HepG2 (cell line): ENCODE results near the gene SH3GL1. TPM values are rescaled to one million over a fixed set of nuclear protein-coding genes. Genes with fewer than 3 reads are reported as not detected.

ENCODE experiments used
- E2F2 ChIP-seq: sonication (generic); formaldehyde crosslinking; IDR thresholded peaks from 2 replicates; pipeline ENCODE4 v1.4.0; 2020; ENCODE audit warnings: missing genetic modification reagents, borderline replicate concordance
- HMGXB4 ChIP-seq, 2 experiments: sonication (generic) in 1 of 2; formaldehyde crosslinking in 1 of 2; IDR thresholded peaks; 2 replicates each; pipeline versions ENCODE4 v1.4.0 to v1.6.1; 2018 to 2020; ENCODE audit warnings: missing genetic modification reagents in 2 of 2, borderline replicate concordance in 1 of 2, low read depth in 1 of 2, mild to moderate bottlenecking in 1 of 2, missing biosample characterization in 1 of 2
- MAFK ChIP-seq, 2 experiments: IDR thresholded peaks in 1 of 2; conservative IDR thresholded peaks in 1 of 2; 2 replicates each; pipeline ENCODE4 v1.6.1; 2011; ENCODE audit warnings: improper control_type of control experiment in 2 of 2, low read length in 2 of 2
- MXI1 ChIP-seq: IDR thresholded peaks from 3 replicates; pipeline ENCODE4 v1.6.1; 2012; ENCODE audit warnings: low read depth, low read length, inconsistent platforms, borderline replicate concordance
- PRDM10 ChIP-seq: sonication (generic); formaldehyde crosslinking; IDR thresholded peaks from 2 replicates; pipeline ENCODE4 v1.4.0; 2020; ENCODE audit warnings: low read depth, missing genetic modification reagents
- TAF1 ChIP-seq: sonication (generic); formaldehyde crosslinking; IDR thresholded peaks from 2 replicates; pipeline ENCODE4 v1.4.0; 2020; ENCODE audit warnings: missing genetic modification reagents
- ZNF121 ChIP-seq: sonication (generic); formaldehyde crosslinking; IDR thresholded peaks from 2 replicates; pipeline ENCODE4 v1.5.0; 2020; ENCODE audit warnings: mild to moderate bottlenecking, missing genetic modification reagents
- ZSCAN20 ChIP-seq: sonication (generic); formaldehyde crosslinking; IDR thresholded peaks from 2 replicates; pipeline ENCODE4 v1.4.0; 2020; ENCODE audit warnings: missing genetic modification reagents, mild to moderate bottlenecking, borderline replicate concordance
- polyA plus RNA-seq, 8 experiments: library from polyadenylated mRNA; depleted of rRNA in 3 of 8; stranded (reverse) in 7 of 8; unstranded in 1 of 8; fragments of >200 nt; fragmentation: Illumina TruSeq in 4 of 8; extraction: Trizol in 4 of 8; gene quantifications; 2 replicates each; pipeline versions ENCODE4 v1.2.1 to v1.2.3, GENCODE V29; 2011 to 2016; ENCODE audit warnings: low read depth in 4 of 8, missing spikeins in 1 of 8, mixed read lengths in 1 of 8; ENCODE audit not compliant: insufficient read depth in 1 of 8
- total RNA-seq, 5 experiments: library from RNA; depleted of rRNA; stranded (reverse); fragments of >200 nt; fragmentation: Illumina TruSeq; extraction: Trizol; gene quantifications; 2 replicates each; pipeline ENCODE4 v1.2.3, GENCODE V29; 2016; ENCODE audit warnings: low read depth in 1 of 5

Gene SH3GL1
- total and polyA plus RNA-seq, 2 of the 13 experiments (the other 11 are each of a cell fraction or from before 2014, with no cell fraction given), result 33.0 to 45.1 TPM

GRCh38 chr19:4386041-4386782 is 14.1 kb downstream of the SH3GL1 start (continued):
- TF ChIP-seq MAFK (conservative IDR thresholded peaks at IDR 0.05 in 1 of 2, IDR thresholded peaks at IDR 0.05 in 1 of 2; ENCODE audit: low read length in 2 of 2) (peak; percentile 62 to 72), ZNF121 (CRISPR knock-in tag) (0 out of 2 replicates have a peak, but pooled peaks have one; percentile 51), MXI1 (0 out of 3 replicates have a peak, but pooled peaks have one; percentile 21), HMGXB4 (CRISPR knock-in tag; IDR thresholded peaks at IDR 0.05; ENCODE audit: borderline replicate concordance in 1 of 2, low read depth in 1 of 2) (no peak), ZSCAN20 (CRISPR knock-in tag) (no peak), PRDM10 (CRISPR knock-in tag) (no peak), E2F2 (no peak), TAF1 (CRISPR knock-in tag) (no peak)
